Calu3 (cell line): ENCODE results near the gene PSMD11. TPM values are rescaled to one million over a fixed set of nuclear protein-coding genes. Genes with fewer than 3 reads are reported as not detected.

ENCODE experiments used
- BruUV-seq: library from RNA; stranded (reverse); fragments of 400-500 nt; replicated peaks from 2 replicates; lab custom pipeline; 2021; lab: Mats Ljungman, UMichigan
- CTCF ChIA-PET: fragments of 300-600 bp; sonication (Branson Sonifier 250); formaldehyde crosslinking; loops from one replicate; lab custom pipeline; 2022; ENCODE audit warnings: antibody characterized with exemption; lab: Charles Lee
- DNase-seq: peaks from one replicate; pipeline ENCODE4 v3.0.0; 2022
- H3K27ac Mint-ChIP-seq: one replicate; pipeline ENCODE4 v1.8.0; 2022; ENCODE audit warnings: mixed read lengths; ENCODE audit not compliant: unreplicated experiment
- H3K27me3 Mint-ChIP-seq: one replicate; pipeline ENCODE4 v1.8.0; 2022; ENCODE audit warnings: mixed read lengths; ENCODE audit not compliant: unreplicated experiment
- H3K36me3 Mint-ChIP-seq: one replicate; pipeline ENCODE4 v1.8.0; 2022; ENCODE audit warnings: mild to moderate bottlenecking, moderate library complexity, mixed read lengths; ENCODE audit not compliant: insufficient read depth, unreplicated experiment
- H3K4me1 Mint-ChIP-seq: one replicate; pipeline ENCODE4 v1.8.0; 2022; ENCODE audit warnings: mild to moderate bottlenecking, low read depth, mixed read lengths; ENCODE audit not compliant: unreplicated experiment
- H3K4me3 Mint-ChIP-seq: one replicate; pipeline ENCODE4 v1.8.0; 2022; ENCODE audit warnings: mild to moderate bottlenecking, low read depth, moderate library complexity, mixed read lengths; ENCODE audit not compliant: unreplicated experiment
- H3K9me3 Mint-ChIP-seq: one replicate; pipeline ENCODE4 v1.8.0; 2022; ENCODE audit warnings: low read depth, mixed read lengths; ENCODE audit not compliant: unreplicated experiment
- intact Hi-C: fragments of 100-400 bp; cut with micrococcal nuclease; formaldehyde crosslinking; loops from one replicate; pipeline ENCODE4 v1.10.0; 2022; ENCODE audit not compliant: unreplicated experiment
- total RNA-seq: library from RNA; stranded (reverse); gene quantifications from 2 replicates; pipeline ENCODE4 v1.2.3, GENCODE V29; 2022
- TF ChIP-seq, protein P1 (sequence below): fragments of 200-600 bp; IDR thresholded peaks from one replicate; pipeline ENCODE4 v1.8.0; 2022; ENCODE audit warnings: antibody characterized with exemption; ENCODE audit not compliant: unreplicated experiment

Gene PSMD11
- total RNA-seq, 1 experiment from 2014 or later = 167 TPM

DNA sequence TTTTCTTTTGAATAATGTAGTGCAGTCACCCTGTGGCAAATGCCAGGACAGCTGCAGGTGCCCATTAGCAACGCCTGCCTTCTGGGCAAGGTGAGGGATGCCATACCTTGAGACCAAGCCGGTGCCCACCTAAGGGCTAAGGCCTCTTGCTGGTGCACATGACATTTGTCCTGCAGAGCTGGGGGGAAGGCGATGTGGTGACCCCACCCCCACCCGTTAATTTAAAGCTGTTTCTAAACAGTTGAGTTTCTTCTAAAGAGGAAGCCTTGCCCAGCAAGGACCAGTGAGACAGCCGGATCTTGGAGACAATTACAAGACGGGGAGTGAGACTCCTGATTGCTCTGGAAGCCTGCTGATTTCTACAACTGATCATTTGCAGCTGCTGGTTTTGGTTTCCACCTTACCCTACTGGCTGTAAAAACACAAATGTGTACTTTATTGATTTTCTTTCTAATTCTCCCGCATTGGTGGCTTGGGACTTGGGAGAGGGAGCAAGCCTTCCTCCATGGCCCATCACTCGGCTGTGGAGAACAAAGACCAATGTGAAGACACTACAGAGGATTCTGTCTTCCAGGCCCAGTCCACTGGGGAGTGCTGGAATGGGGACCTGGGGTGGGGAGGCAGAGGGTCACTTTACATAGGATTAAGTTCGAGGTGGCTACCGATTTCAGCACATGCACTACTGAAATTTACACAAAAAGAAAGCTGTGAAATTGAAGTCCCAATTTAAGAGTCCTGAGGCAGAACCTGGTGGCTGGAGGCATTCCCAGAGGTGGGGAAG, 45.2 kb downstream of the PSMD11 start:
- CTCF ChIA-PET = no interaction called here
- Mint-ChIP-seq H3K27me3 (no peaks in the 10 kb centered on the region), H3K36me3 (peaks cover 28% of the 10 kb centered on the region), H3K27ac (no peak overlapping the region), H3K9me3 (no peaks in the 10 kb centered on the region), H3K4me1 (peaks cover 17% of the 10 kb centered on the region), H3K4me3 (no peak overlapping the region)
- DNase-seq = no peak
- TF ChIP-seq, protein P1, sequence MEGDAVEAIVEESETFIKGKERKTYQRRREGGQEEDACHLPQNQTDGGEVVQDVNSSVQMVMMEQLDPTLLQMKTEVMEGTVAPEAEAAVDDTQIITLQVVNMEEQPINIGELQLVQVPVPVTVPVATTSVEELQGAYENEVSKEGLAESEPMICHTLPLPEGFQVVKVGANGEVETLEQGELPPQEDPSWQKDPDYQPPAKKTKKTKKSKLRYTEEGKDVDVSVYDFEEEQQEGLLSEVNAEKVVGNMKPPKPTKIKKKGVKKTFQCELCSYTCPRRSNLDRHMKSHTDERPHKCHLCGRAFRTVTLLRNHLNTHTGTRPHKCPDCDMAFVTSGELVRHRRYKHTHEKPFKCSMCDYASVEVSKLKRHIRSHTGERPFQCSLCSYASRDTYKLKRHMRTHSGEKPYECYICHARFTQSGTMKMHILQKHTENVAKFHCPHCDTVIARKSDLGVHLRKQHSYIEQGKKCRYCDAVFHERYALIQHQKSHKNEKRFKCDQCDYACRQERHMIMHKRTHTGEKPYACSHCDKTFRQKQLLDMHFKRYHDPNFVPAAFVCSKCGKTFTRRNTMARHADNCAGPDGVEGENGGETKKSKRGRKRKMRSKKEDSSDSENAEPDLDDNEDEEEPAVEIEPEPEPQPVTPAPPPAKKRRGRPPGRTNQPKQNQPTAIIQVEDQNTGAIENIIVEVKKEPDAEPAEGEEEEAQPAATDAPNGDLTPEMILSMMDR = no peak
- intact Hi-C loops = no loop called here
- no TSS peak for BruUV-seq

DNA sequence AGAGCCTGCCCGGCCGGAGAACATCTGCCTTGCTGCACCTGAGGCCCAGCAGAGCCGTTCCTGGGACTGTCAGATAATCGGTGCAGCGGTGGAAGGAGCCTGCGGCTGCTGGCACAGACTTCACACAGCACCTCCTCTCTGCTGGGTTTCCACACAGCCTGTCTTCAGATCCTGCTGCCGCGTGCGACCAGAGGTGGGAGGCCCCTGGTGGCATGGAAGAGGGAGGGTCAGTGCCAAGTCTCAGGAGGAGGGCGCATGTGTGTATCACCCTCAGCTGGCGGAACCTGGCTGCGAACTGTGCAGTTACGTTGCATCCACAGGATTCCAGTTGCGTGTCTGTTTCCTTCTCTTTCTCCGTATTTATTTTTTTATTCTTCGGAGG, 45.8 kb downstream of the PSMD11 start:
- no peaks in the 10 kb centered on the region for H3K27me3 Mint-ChIP-seq
- intact Hi-C loops = no loop called here

DNA sequence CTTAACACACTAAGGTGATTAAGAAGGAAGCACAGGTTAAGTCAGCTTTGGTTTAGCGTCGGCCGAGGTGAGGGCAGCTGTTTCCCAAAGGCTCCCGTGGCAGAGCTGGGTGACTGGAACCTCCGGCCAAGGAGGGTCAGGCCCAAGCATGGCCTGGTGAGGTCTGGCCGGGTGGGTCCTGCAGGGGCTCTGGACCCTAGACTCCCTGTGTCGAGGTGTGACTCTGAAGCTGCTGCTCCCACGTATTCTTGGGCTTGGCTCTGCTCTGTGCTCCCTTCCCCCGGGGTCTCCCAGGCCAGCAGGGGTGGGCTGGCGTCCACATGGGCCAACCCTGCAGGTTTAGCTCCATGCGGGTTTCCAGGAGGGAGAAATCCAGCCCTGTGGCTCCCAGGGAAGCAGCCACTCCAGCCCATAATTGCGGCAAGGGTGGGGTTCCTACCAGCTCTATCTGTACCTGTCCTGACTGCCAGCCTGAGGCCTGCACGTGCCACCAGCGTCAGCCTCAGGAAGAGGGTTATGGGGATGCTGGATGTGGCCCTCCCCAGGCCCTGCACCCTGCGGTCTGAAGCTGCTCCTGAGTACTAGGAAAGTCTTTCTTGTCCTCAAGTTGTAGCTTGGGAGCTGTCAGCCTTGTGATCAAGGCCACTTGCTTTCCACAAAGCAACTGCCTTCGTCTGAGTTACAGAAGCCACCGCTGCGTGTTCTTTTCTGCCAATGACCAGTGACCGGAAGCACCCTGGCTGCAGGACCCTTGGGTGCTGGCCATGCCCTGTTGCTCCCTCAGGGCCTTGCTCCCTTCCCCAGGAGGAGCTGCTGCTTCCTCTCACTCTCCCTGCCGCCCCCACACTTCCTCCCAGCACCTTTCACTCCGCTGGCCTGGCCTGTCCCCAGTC, 47.3 kb downstream of the PSMD11 start:
- H3K4me3 Mint-ChIP-seq = no peak overlapping the region
- TF ChIP-seq, protein P1 = no peak
- peaks cover 10% of the 10 kb centered on the region for H3K4me1 Mint-ChIP-seq
- H3K27me3 Mint-ChIP-seq = no peaks in the 10 kb centered on the region
- CTCF ChIA-PET = no interaction called here
- H3K36me3 Mint-ChIP-seq = peaks cover 15% of the 10 kb centered on the region
- DNase-seq = no peak
- no peaks in the 10 kb centered on the region for H3K9me3 Mint-ChIP-seq
- intact Hi-C loops = no loop called here
- no peak overlapping the region for H3K27ac Mint-ChIP-seq
- no TSS peak for BruUV-seq

More for the DNA sequence above, 45.8 kb downstream of the PSMD11 start:
- peaks cover 17% of the 10 kb centered on the region for H3K4me1 Mint-ChIP-seq
- H3K4me3 Mint-ChIP-seq = no peak overlapping the region
- CTCF ChIA-PET = no interaction called here
- H3K27ac Mint-ChIP-seq = no peak overlapping the region
- H3K36me3 Mint-ChIP-seq = peaks cover 24% of the 10 kb centered on the region
- DNase-seq = no peak
- no peaks in the 10 kb centered on the region for H3K9me3 Mint-ChIP-seq
- TF ChIP-seq, protein P1 = no peak
- no TSS peak for BruUV-seq

DNA sequence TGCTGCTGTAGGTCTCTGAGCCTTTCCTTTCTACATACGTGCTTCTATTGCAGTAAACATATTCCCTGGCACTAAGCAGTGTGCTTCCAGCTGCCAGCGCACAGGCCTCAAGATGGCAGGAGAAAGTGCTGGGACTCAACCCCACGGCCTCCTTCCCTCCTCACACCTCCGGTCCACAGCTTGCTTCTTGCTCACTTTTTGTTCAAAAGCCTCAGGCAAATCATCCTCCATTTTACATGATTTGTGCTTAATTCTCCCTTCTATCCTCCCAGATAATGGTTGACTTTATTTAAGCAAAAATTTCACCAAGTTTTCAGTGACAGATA, 47.9 kb downstream of the PSMD11 start:
- peaks cover 15% of the 10 kb centered on the region for H3K36me3 Mint-ChIP-seq
- BruUV-seq = no TSS peak
- intact Hi-C loops = no loop called here
- TF ChIP-seq, protein P1 = no peak
- no peaks in the 10 kb centered on the region for H3K9me3 Mint-ChIP-seq
- DNase-seq = no peak
- no peak overlapping the region for H3K4me3 Mint-ChIP-seq
- no peak overlapping the region for H3K27ac Mint-ChIP-seq
- CTCF ChIA-PET = no interaction called here
- H3K27me3 Mint-ChIP-seq = no peaks in the 10 kb centered on the region
- H3K4me1 Mint-ChIP-seq = peaks cover 10% of the 10 kb centered on the region
